Liver (tissue), 9 donors: ENCODE data around the gene PNKP. TPM values are rescaled to one million over a fixed set of nuclear protein-coding genes. Genes with fewer than 3 reads are reported as not detected.

Source experiments
- DNase-seq: peaks from one replicate; pipeline ENCODE4 v3.0.0-alpha.2; 2017; ENCODE audit warnings: low spot score
- H3K27ac ChIP-seq, 2 donors: one replicate each; pipeline ENCODE4 v1.7.0; 2013; ENCODE audit warnings: inconsistent platforms in 2 of 2, low read length in 2 of 2, control low read depth in 1 of 2, low read depth in 1 of 2, mild to moderate bottlenecking in 1 of 2
- H3K27me3 ChIP-seq, 4 donors: one replicate each; pipeline versions ENCODE4 v1.6.1 to v1.7.0; 2013; ENCODE audit warnings: low read length in 3 of 4, inconsistent platforms in 1 of 4, mild to moderate bottlenecking in 1 of 4, moderate library complexity in 1 of 4; ENCODE audit not compliant: control insufficient read depth in 4 of 4, insufficient read depth in 4 of 4
- H3K36me3 ChIP-seq, 4 donors: one replicate each; pipeline versions ENCODE4 v1.6.1 to v1.7.0; 2013; ENCODE audit warnings: low read length in 3 of 4, mild to moderate bottlenecking in 3 of 4, low read depth in 1 of 4, moderate library complexity in 1 of 4; ENCODE audit not compliant: control insufficient read depth in 4 of 4, insufficient read depth in 3 of 4
- H3K4me1 ChIP-seq, 4 donors: one replicate each; pipeline versions ENCODE4 v1.6.1 to v1.7.0; 2013; ENCODE audit warnings: low read length in 3 of 4, mild to moderate bottlenecking in 3 of 4, moderate library complexity in 1 of 4; ENCODE audit not compliant: control insufficient read depth in 4 of 4, insufficient read depth in 4 of 4
- H3K4me3 ChIP-seq, 3 donors: one replicate each; pipeline versions ENCODE4 v1.6.1 to v1.7.0; 2013; ENCODE audit warnings: low read length in 3 of 3, control low read depth in 1 of 3, low read depth in 1 of 3, mild to moderate bottlenecking in 1 of 3
- H3K9ac ChIP-seq, 2 donors: one replicate each; pipeline ENCODE4 v1.7.0; 2013; ENCODE audit warnings: low read length in 2 of 2, mild to moderate bottlenecking in 2 of 2, moderate library complexity in 2 of 2, control low read depth in 1 of 2, low read depth in 1 of 2
- H3K9me3 ChIP-seq, 4 donors: one replicate each; pipeline versions ENCODE4 v1.6.1 to v1.7.0; 2013; ENCODE audit warnings: low read length in 3 of 4; ENCODE audit not compliant: control insufficient read depth in 4 of 4
- CTCF ChIP-seq: fragments of 150-350 bp; IDR thresholded peaks from 2 replicates; pipeline ENCODE4 v1.5.1; 2017; ENCODE audit warnings: improper control_type of control experiment, low read depth, low read length; ENCODE audit not compliant: missing input control
- EGR1 ChIP-seq, 2 donors: IDR thresholded peaks; 2 replicates each; pipeline ENCODE4 v1.6.1; 2016 to 2018; ENCODE audit warnings: antibody characterized with exemption in 2 of 2, low read depth in 2 of 2
- FOXA1 ChIP-seq: IDR thresholded peaks from 2 replicates; pipeline ENCODE4 v1.6.1; 2016; ENCODE audit warnings: antibody characterized with exemption
- FOXA2 ChIP-seq: IDR thresholded peaks from 2 replicates; pipeline ENCODE4 v1.6.1; 2016; ENCODE audit warnings: antibody characterized with exemption
- GABPA ChIP-seq, 2 donors: IDR thresholded peaks in 1 of 2; conservative IDR thresholded peaks in 1 of 2; 2 replicates each; pipeline ENCODE4 v1.6.1; 2016; ENCODE audit warnings: antibody characterized with exemption in 2 of 2, mild to moderate bottlenecking in 1 of 2, moderate library complexity in 1 of 2
- HNF4A ChIP-seq, 2 donors: conservative IDR thresholded peaks; 2 replicates each; pipeline ENCODE4 v1.6.1; 2016; ENCODE audit warnings: antibody characterized with exemption in 2 of 2, mild to moderate bottlenecking in 2 of 2
- HNF4G ChIP-seq: IDR thresholded peaks from 2 replicates; pipeline ENCODE4 v1.6.1; 2016; ENCODE audit warnings: antibody characterized with exemption
- JUND ChIP-seq, 2 donors: IDR thresholded peaks; 2 replicates each; pipeline ENCODE4 v1.6.1; 2016; ENCODE audit warnings: antibody characterized with exemption in 2 of 2
- NR2F2 ChIP-seq: IDR thresholded peaks from 2 replicates; pipeline ENCODE4 v1.6.1; 2016; ENCODE audit warnings: antibody characterized with exemption
- RAD21 ChIP-seq, 2 donors: IDR thresholded peaks; 2 replicates each; pipeline ENCODE4 v1.6.1; 2016; ENCODE audit warnings: antibody characterized with exemption in 2 of 2, mild to moderate bottlenecking in 2 of 2
- REST ChIP-seq: IDR thresholded peaks from 2 replicates; pipeline ENCODE4 v1.6.1; 2016; ENCODE audit warnings: antibody characterized with exemption, mild to moderate bottlenecking
- RXRA ChIP-seq, 2 donors: IDR thresholded peaks; 2 replicates each; pipeline ENCODE4 v1.6.1; 2017 to 2018; ENCODE audit warnings: antibody characterized with exemption in 2 of 2, mild to moderate bottlenecking in 1 of 2
- SP1 ChIP-seq: IDR thresholded peaks from 2 replicates; pipeline ENCODE4 v1.6.1; 2018; ENCODE audit warnings: antibody characterized with exemption, mild to moderate bottlenecking
- TAF1 ChIP-seq: conservative IDR thresholded peaks from 2 replicates; pipeline ENCODE4 v1.6.1; 2016; ENCODE audit warnings: antibody characterized with exemption, mild to moderate bottlenecking
- YY1 ChIP-seq: IDR thresholded peaks from 2 replicates; pipeline ENCODE4 v1.6.1; 2016; ENCODE audit warnings: antibody characterized with exemption, mild to moderate bottlenecking
- WGBS: extraction: QIAGEN DNeasy Blood & Tissue Kit; methylation state at CpG from one replicate; pipeline ENCODE4 v1.1.7; 2013; 5-methylcytosine and 5-hydroxymethylcytosine counted together
- polyA plus RNA-seq, 2 donors: library from polyadenylated mRNA; stranded (reverse) in 1 of 2; unstranded in 1 of 2; fragments of 200-250 nt in 1 of 2; fragments of >200 nt in 1 of 2; fragmentation: Nextera tagmentation in 1 of 2; extraction: Ambion mirVana in 1 of 2; gene quantifications; one replicate each; pipeline versions ENCODE4 v1.2.1 to v1.2.3, GENCODE V29; 2013 to 2015
- total RNA-seq, 2 donors: library from RNA; depleted of rRNA; stranded (reverse); fragments of >200 nt; gene quantifications; one replicate each; pipeline ENCODE4 v1.2.3, GENCODE V29; 2014
- TF ChIP-seq, protein P1 (sequence below): IDR thresholded peaks from 2 replicates; pipeline ENCODE4 v1.6.1; 2016; ENCODE audit warnings: antibody characterized with exemption
- TF ChIP-seq, protein P2 (sequence below): IDR thresholded peaks from 2 replicates; pipeline ENCODE4 v1.6.1; 2016; ENCODE audit warnings: antibody characterized with exemption
- TF ChIP-seq, protein P3 (sequence below): IDR thresholded peaks from 2 replicates; pipeline ENCODE4 v1.6.1; 2016; ENCODE audit warnings: antibody characterized with exemption
- donor health status: healthy.
- donor health status: healthy.
- donor health status: healthy.
- donor health status: healthy.
- donor health status: healthy.

Gene PNKP
- total and polyA plus RNA-seq, 4 donors = 17.3 to 30.9 (median 19.8) TPM

DNA sequence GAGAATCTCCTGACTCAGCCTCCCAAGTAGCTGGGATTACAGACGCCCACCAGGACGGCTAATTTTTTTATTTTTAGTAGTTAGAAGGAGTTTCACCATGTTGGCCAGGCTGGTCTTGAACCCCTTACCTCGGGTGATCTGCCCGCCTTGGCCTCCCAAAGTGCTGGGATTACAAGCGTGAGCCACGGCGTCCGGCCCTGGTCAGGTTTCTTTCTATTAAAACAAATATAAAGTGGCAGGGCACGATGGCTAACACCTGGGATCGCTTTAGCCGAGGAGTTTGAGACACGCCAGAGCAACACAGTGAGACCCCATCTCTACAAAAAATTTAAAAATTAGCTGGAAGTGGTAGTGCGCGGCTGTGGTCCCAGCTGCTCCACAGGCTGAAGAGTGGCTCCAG lies 50.8 kb downstream of the PNKP start:
- TF ChIP-seq HNF4A (conservative IDR thresholded peaks at IDR 0.05) = no peak
- TF ChIP-seq, protein P1, sequence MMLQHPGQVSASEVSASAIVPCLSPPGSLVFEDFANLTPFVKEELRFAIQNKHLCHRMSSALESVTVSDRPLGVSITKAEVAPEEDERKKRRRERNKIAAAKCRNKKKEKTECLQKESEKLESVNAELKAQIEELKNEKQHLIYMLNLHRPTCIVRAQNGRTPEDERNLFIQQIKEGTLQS = no peak
- TF ChIP-seq RAD21 (IDR thresholded peaks at IDR 0.05) = no peak
- no peak for TF ChIP-seq GABPA (IDR thresholded peaks at IDR 0.05 in 1 of 2, conservative IDR thresholded peaks at IDR 0.05 in 1 of 2)
- TF ChIP-seq, protein P2, sequence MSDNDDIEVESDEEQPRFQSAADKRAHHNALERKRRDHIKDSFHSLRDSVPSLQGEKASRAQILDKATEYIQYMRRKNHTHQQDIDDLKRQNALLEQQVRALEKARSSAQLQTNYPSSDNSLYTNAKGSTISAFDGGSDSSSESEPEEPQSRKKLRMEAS = no peak
- no peak for TF ChIP-seq REST
- TF ChIP-seq EGR1 (IDR thresholded peaks at IDR 0.05; ENCODE audit: low read depth in 2 of 2) = no peak
- TF ChIP-seq HNF4G = no peak
- no peak for TF ChIP-seq JUND (IDR thresholded peaks at IDR 0.05)
- TF ChIP-seq FOXA2 = no peak
- TF ChIP-seq SP1 = no peak
- TF ChIP-seq NR2F2 = no peak
- no peak for TF ChIP-seq RXRA (IDR thresholded peaks at IDR 0.05)
- TF ChIP-seq YY1 = no peak
- TF ChIP-seq CTCF = no peak
- TF ChIP-seq, protein P3, sequence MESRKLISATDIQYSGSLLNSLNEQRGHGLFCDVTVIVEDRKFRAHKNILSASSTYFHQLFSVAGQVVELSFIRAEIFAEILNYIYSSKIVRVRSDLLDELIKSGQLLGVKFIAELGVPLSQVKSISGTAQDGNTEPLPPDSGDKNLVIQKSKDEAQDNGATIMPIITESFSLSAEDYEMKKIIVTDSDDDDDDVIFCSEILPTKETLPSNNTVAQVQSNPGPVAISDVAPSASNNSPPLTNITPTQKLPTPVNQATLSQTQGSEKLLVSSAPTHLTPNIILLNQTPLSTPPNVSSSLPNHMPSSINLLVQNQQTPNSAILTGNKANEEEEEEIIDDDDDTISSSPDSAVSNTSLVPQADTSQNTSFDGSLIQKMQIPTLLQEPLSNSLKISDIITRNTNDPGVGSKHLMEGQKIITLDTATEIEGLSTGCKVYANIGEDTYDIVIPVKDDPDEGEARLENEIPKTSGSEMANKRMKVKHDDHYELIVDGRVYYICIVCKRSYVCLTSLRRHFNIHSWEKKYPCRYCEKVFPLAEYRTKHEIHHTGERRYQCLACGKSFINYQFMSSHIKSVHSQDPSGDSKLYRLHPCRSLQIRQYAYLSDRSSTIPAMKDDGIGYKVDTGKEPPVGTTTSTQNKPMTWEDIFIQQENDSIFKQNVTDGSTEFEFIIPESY = no peak
- Histone ChIP-seq H3K36me3 (no peaks in the 10 kb centered on the region), H3K9ac (no peak overlapping the region), H3K27ac (no peak overlapping the region), H3K9me3 (no peaks in the 10 kb centered on the region), H3K4me1 (peaks cover 6 to 32% (median 21%) of the 10 kb centered on the region in 4 donors), H3K27me3 (no peaks in the 10 kb centered on the region), H3K4me3 (no peak overlapping the region)
- WGBS = 92% methylated on average over 14 of the region's 14 CpGs
- DNase-seq = no peak

DNA sequence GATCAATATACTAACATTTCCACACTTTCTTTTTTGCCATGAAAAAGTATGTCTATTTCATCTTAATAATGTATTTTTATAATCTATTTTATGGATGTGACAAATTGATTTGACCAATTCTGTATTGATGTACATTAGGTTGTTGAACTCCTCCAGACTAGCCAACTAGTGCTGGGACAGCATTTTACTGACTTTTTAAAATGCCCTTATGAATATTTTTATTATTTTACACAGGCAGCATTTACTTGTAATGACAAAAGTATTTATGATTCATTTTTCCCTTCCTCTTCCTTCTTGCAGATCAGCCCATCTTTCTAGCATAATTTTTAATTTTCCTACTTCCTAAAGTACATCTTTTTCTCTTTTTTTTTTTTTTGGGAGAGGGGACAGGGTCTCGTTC lies 53.4 kb downstream of the PNKP start:
- H3K27ac ChIP-seq = peak overlapping the region in 1 of 2 donors; percentile 21
- H3K9me3 ChIP-seq = no peaks in the 10 kb centered on the region
- DNase-seq = no peak
- WGBS = 74% methylated on average over 1 of the region's 1 CpG
- no peaks in the 10 kb centered on the region for H3K36me3 ChIP-seq
- H3K9ac ChIP-seq = peak overlapping the region in 1 of 2 donors; percentile 39
- no peak overlapping the region for H3K4me3 ChIP-seq
- H3K27me3 ChIP-seq = no peaks in the 10 kb centered on the region
- H3K4me1 ChIP-seq = peaks cover 6 to 38% (median 23%) of the 10 kb centered on the region in 4 donors
- TF ChIP-seq FOXA1 (no peak), JUND (IDR thresholded peaks at IDR 0.05) (no peak), CTCF (no peak), RXRA (IDR thresholded peaks at IDR 0.05) (no peak), HNF4A (conservative IDR thresholded peaks at IDR 0.05) (no peak), EGR1 (IDR thresholded peaks at IDR 0.05; ENCODE audit: low read depth in 2 of 2) (no peak), HNF4G (no peak), TAF1 (no peak), SP1 (no peak)
- TF ChIP-seq, protein P1 = no peak
- TF ChIP-seq, protein P2 = no peak
